HG02763 (cell line): ENCODE measurements around the gene TC2N.
A peak's percentile ranks its signal among the peaks of the same experiment; 100 is the strongest.
"Not testable (repeated sequence)": the region's sequence is repeated elsewhere in the genome, so short reads cannot be mapped to it uniquely, and the experiment has no call there.

Source experiments
- ATAC-seq: cut with Tn5 transposase; IDR thresholded peaks from one replicate; pipeline ENCODE4 v1.9.1; 2021; ENCODE audit warnings: mild to moderate bottlenecking, moderate library complexity; ENCODE audit not compliant: unreplicated experiment

TC2N gene

DNA sequence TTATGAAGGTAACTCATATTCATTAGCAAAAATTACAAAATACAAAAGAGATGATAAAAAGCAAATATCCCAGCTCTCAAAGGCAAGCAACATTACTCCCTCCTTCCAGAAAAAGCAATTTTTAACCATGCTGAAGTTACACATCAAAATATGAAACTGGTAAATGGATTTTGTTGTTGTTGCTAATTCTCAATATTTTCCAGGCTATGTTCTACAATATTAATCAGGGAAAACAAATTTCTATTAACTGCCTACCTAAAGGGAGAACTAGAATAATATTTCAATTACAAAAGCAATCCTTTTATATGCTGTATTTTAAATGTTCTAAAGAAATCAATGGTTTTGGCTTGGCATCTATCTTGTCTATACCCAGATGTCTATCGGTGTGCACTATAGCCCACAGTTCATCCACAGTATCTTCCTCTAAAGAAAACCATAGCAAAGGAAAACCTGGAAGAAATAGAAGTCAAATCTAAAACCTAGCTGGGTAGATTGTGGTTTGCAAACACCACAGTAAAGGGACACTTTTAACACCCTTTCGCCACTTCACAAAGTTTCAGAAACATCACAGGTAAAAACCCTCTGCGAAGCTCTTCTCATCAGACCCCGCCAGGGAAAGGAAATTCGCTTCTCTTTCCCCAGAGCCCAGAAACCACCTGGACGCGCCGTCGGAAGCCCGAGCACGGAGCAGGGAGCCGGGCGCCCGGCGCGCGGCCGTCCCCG is 32.0 kb downstream of the TC2N start:
- peak; percentile 8 for ATAC-seq

DNA sequence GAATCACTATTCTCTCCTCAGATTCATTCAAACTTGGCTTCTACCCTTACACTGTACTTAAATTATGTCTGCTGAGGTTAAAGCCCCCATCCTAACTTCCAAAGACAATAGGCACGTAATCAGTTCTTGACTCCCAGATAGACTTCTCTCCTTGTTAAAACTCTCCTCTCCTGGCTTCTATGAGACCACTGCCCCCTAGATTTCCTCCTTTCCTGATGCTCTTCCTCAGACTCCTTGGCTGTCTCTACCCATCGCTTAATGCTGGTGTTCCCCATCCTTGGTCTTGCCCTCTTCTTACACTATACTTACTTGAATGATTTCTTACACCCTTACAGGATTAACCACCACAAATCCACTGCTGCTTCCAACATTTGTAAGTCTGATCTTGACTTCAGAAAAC is 32.8 kb downstream of the TC2N start:
- ATAC-seq: no peak

DNA sequence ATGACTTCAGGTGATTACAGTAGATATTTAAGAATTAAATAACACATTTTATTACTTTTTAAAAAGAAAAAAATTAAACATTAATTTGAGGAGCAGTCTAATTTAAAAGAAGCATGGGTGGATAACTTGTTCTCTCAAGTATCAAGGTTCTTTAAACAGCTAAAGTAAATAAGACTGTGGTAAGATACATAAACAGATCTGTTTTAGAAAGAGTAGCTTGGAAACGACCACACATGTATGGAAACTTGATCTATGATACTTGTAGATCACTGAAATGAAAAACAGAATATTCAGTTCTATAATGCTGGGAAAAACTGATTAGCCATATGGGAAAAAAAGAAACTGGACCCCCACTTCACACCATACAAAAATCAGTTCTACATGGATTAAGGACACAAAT is 36.0 kb downstream of the TC2N start:
- no peak for ATAC-seq

DNA sequence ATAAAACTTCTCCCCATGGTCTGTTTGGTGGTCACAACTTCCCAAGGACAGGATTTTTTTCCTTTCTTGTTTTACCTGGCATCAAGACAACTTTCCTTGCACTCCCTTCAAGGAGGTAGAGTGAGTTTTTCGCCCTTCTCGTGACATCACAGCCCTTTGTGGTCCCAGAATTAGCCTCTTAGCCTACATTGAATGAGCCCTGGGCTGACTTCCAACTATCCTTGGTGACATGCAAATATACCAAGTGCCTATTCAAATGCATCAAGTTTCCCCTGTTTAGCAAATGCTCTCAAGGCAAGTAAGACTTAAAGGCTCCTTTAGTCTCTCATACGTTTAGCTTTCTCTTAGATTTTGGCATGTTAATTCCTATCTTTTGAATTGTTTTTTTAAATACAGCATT is 36.6 kb downstream of the TC2N start:
- ATAC-seq: peak; percentile 83

DNA sequence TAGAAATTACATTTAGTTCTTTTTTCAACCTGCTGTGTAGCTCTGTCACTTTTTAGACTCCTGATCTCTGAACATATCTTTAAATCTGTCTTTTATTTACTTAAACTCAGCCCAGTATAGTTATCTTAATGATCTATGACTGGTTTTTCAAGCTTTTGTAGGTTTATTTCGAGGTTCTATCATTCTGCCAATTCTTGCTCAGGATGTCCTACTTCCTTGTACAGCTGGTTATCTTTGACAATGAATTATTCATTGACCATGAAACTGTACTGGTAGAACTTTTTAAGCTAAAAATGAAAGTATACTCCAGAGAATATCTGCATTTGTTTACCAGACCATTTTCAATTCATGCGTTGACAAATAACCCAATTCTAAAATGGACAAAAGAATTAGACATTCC is 37.8 kb downstream of the TC2N start:
- no peak for ATAC-seq

DNA sequence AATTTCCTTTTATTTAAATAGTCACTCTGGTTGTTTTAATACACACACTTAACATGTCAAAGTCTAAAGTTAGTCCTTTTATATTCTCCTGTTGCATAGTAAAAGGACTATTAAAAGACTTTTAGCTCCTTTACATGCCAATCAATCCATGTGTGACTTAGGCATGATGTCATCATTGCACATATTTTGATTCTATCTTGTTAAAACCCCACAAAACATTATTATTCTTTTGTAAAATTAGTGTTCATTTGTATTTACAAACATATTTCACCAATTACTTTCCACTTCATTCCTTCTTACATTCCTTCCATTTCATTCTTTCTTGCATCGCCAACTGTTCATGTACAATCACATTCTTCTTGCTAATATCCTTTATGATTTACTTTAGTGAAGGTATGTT is 39.6 kb downstream of the TC2N start:
- ATAC-seq: no peak

DNA sequence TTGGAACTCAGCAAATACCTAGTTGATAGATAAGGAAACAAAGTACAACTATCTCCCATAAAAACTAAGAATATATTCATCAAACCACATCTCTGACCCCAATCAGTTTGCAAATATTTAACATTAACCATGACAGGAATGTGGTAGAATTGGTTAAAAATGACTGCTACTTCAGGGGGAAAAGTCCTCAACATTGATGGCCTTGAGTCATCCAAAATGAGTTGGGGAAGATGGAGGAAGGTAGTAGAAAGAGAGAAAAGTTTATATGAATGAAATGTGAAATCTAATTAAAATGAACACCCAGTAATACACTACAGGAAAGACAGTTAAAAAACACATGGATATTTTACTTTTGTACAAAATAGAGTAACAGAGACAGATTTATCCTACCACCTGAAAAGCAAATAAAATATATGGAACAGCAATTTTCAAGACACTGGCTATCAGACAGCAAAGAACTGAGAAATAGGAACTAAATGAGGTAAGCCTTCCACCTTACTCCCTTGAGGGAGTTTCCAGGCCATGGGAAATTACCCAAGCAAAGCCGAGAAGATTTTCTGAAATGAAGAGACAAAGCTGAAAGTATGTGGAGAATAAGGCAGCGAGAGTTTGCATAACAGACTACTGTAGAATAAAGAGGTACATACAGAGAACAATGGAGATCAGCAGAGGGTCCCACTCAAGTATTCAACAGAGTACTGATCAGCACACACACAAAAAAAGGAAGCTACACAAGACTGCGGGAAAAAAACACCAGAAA is 49.6 kb downstream of the TC2N start:
- ATAC-seq: no peak

DNA sequence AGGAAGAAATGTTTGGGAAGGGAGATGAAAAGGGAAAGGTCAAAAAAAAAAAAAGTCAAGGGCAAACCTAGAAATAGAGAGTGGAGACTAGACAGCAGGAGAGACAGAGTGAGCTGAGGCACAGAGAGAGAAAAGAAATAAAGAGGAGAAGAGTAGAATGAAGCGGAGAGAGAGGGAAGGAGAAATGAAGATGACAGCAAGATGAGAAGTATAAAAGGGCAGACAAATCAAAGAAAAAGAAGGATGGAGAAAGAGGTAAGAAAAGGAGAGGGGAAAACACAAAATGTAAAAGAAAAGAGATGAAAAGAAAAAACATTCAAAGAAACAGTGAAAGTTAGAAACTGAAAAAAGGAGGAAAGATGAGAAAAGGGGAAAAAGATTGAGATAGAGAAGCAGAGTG is 53.0 kb downstream of the TC2N start:
- ATAC-seq: no peak

DNA sequence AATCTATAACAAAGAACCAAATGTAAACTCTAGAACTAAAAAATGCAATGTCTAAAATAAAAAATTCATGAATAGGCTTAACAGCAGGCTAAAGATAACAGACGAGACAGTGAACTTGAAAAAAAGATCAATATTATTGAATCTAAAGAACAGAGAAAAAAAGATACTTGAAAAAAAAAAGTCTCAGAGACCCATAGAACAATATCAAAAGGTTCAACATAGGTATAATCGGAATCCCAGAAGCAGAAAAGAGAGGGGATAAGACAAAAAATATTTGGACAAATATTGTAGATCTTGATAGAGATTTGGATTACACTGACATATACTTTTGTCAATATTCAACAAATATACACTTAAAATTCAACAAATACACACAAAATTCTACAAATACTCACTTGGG is 56.6 kb downstream of the TC2N start:
- ATAC-seq: no peak

DNA sequence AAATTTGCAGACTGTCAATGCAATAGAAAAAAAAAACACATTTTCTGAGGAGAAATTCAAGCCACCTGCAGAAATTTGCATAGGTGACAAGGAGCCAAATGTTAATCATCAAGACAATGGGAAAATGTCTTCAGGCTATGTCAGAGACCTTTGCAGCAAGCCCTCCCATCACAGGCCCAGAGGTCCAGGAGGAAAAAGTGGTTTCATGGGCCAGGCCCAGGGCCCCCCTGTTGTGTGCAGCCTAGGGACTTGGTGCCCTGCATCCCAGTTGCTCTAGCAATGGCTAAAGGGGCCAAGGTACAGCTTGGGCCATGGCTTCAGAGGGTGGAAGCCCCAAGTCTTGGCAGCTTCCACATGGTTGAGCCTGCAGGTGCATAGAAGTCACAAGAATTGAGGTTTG is 60.6 kb downstream of the TC2N start:
- ATAC-seq: no peak

DNA sequence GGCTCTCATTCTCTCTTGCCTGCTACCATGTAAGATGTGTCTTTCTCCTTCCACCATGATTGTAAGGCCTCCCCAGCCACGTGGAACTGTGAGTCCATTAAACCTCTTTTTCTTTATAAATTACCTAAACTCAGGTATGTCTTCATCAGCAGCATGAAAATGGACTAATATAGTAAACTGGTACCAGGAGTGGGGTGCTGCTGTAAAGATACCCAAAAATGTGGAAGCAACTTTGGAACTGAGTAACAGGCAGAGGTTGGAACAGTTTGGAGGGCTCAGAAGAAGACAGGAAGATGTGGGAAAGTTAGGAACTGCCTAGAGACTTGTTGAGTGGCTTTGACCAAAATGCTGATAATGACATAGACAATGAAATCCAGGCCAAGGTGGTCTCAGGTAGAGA is 61.2 kb downstream of the TC2N start:
- ATAC-seq: not testable (repeated sequence)

DNA sequence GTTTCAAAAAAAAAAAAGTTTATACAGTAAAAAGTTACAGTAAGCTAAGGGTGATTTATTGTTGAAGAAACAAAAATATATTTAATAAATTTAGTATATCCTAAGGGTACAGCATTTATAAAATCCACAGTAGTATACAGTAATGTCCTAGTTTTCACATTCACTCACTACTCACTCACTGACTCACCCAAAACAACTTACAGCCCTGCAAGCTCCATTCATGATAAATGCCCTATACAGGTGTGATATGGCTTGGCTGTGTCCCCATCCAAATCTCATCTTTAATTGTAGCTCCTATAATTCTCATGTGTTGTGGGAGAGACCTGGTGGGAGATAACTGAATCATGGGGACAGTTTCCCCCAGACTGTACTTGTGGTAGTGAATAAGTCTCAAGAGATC is 61.7 kb downstream of the TC2N start:
- no peak for ATAC-seq

DNA sequence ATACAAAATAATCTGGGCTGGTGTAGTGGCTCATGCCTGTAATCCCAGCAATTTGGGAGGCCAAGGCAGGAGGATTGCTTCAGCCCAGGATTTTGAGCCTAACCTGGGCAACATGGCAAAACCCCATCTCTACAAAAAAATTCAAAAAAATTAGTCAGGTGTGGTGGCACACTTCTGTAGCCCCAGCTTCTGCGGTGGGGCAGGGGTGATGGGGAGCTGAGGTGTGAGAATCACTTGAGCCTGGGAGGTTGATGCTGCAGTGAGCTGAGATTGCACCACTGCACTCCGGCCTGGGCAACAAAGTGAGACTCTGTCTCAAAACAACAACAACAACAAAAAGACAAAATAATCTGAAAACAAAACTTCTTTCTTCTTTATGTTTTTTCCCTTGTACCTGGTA is 66.0 kb downstream of the TC2N start:
- ATAC-seq: no peak

DNA sequence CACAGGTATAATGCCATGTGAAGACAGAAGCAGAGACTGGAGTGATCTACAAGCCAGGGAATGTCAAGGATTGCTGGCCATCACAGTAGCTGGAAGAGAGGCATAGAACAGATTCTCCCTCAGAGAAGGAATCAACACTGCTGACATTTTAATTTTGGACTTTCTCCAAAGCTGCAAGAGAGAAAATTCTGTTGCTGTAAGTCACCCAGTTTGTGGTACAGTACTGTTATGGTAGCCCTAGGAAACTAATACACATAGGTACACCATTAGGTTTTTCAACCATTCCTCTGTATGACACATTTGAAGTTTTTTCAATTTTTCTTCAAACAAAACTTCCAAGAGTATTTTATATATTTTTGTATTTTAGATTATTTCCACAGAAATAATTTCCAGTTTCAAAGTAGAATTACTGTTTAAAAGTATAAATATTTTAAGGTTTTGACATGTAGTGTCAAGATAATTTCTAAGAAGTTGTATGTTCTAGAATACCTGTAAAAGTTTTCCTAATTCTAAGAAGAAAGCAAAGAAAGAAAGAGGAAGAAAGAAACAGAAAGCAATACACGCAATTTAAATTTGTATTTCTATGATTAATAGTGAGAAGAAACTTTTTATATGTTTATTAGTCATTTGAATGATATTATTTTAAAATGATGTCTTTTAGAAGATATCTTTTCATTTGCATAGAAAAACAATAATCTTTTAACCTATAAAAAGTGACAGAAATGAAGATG is 70.6 kb downstream of the TC2N start:
- ATAC-seq: no peak

DNA sequence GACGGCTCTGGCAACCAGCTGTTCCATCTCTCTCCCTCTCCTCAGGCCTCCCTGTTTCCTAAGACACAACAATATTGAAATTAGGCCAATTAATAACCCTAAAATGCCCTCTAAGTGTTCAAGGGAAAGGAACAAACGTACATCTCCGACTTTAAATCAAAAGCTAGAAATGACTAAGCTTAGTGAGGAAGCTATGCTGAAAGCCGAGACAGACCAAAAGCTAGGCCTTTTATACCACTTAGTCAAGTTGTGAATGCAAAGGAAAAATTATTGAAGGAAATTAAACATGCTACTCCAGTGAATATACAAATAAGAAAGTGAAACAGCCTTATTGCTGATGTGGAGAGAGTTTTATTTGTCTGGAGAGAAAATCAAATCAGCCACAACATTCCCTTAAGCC is 73.6 kb downstream of the TC2N start:
- ATAC-seq: no peak

DNA sequence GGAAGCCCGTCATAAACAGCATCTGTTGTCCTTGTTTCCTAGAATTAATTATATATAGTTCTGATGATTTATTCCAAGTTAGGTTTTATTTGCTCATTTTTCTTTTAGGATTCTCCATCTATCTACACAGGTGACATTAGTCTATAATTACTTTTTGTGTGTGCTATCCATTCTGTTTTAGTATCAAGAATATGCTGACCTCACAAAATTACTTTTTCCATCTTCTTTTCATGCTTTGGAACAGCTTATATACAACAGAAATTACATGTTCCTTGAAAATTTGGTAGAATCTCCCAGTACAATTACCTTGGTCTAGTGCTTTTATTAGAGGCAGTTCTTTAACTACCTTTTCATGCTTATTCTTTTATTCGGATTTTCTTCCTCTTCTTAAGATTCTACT is 81.1 kb downstream of the TC2N start:
- no peak for ATAC-seq

DNA sequence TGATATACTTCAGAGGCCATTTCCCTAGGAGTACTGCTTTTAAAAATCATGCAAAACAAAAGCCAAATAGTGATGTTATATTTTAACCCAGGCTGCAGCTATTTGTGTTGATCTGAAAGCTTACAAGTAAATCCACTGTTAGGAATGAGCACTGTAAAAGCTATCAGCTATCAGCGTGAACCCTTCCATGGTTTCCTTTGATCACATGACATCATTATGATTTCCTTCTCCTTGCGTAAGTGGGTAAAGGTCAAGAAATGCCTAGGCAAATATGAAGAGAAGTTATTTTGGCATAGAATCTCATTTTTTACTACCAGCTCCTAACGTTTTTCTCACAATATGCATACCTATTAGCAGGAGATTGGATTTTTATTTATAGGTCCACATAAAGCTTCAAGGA is 86.9 kb downstream of the TC2N start:
- no peak for ATAC-seq

DNA sequence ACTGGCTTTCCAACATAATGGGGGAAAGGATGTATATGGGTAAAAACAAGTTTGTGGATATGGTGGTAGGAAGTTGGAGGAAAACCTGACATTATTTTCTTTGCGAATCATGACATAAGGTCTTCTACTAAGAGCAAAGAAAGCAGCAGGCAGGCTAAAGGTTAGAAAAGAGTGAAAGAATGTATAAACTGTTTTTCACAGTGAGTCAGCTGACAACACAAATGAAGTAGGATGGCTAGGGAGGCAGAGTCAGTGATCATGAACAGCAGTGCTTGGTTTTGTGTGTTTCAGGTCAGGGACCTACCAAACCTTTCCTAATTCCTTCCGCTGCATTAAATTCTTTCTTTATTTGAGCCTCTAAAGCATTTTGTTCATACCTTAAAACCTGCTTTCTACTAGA is 89.1 kb downstream of the TC2N start:
- no peak for ATAC-seq

DNA sequence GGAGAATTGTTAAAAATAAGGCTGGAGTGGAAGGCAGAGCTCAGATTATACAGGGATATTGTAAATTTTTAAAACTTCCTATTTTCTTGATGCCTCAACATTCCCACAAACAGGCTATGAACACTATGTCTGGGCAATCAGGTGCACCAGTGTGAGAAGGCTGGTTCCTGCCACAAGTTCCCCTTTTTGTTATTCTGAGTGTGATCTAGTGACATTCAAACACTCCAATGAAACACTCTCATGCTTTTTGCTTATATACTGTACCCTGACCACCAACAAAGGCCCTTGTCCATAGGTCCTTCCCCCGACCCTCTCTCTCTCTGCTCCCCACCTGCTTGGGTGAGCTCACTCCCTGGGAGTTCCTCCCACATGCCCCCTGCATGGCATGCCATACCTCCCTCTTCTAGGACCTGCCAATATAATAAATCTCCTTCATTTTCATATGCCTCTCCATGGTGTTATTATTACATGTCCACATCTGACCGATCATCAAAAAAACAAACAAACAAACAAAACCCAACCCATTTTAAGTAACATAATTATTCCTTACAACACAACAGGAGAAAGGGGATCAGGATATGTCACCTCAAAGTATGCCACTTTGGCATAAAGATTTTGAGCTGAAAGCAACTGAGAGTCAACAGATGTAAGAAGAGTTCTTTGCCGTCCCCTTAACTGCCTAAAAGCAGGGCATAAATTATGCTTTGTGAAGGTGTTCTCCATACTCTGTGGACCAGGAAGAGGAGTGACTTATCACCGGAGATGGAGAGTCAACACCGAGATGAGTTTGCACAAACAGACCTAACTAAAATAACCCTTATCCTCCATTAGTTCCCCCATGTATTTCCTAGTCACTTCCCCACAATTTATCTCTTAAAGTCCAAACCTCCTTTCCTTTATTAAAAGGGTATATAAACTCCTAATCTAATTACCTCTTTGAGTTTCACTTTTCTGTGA is 92.9 kb downstream of the TC2N start:
- ATAC-seq: no peak

DNA sequence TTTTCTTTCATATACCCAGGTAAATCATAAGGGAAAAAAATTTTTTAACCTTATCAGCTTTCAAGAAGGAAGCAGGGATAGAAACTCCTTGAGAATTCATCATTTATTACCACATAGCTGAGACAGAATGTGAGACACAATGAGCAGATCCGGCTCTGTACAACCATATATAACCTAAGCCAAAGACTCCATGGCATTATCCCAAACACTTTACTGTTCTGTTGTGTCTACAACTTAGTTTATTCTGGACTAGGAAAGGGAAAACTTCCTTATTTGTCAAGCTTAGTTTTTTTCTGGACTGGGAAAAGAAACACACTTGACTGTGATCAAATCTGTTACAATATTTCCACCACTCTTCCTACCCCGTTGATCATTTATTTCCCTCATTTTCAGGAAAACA is 97.2 kb downstream of the TC2N start:
- ATAC-seq: no peak
